B cell (primary cell): Measurements from ENCODE around the gene STAU1. TPM values are rescaled to one million over a fixed set of nuclear protein-coding genes. Genes with fewer than 3 reads are reported as not detected.

Experiments used
- ATAC-seq: fragments of 200-7000 bp; cut with Tn5 transposase; one replicate; pipeline ENCODE4 v1.10.0; 2021; ENCODE audit warnings: low read depth, mild to moderate bottlenecking, moderate number of reproducible peaks, moderate library complexity
- CTCF ChIA-PET: fragments of 350-600 bp; sonication (Branson Sonifier 250); formaldehyde crosslinking; loops from one replicate; lab custom pipeline; 2021; ENCODE audit warnings: antibody characterized with exemption, inconsistent platforms; lab: Charles Lee
- POLR2A ChIA-PET: fragments of 350-600 bp; sonication (Branson Sonifier 250); formaldehyde crosslinking; loops from one replicate; lab custom pipeline; 2021; ENCODE audit warnings: antibody characterized with exemption; lab: Charles Lee
- DNase-seq: peaks from one replicate; pipeline ENCODE4 v3.0.0; 2013
- H2AFZ ChIP-seq: 2 replicates; pipeline ENCODE4 v1.6.1; 2012; ENCODE audit warnings: mild to moderate bottlenecking, low read depth, low read length; ENCODE audit not compliant: insufficient read depth, poor library complexity, severe bottlenecking
- H3K27ac ChIP-seq, 2 donors: 1 replicate in 1 of 2; 2 replicates in 1 of 2; pipeline ENCODE4 v1.5.1; 2012 to 2013; ENCODE audit warnings: low read length in 2 of 2, mild to moderate bottlenecking in 2 of 2, moderate library complexity in 1 of 2
- H3K27me3 ChIP-seq, 4 experiments: fragments of 200-600 bp in 1 of 4; sonication (generic) in 1 of 4; replicated peaks in 1 of 4; 1 replicate in 2 of 4; 2 replicates in 2 of 4; pipeline versions ENCODE4 v1.6.1 to v1.7.0; 2013 to 2016; ENCODE audit warnings: low read length in 3 of 4, mild to moderate bottlenecking in 2 of 4, mixed read lengths in 1 of 4, moderate library complexity in 1 of 4; ENCODE audit not compliant: insufficient read depth in 4 of 4, control insufficient read depth in 3 of 4; ENCODE audit errors: control extremely low read depth in 1 of 4
- H3K36me3 ChIP-seq, 2 experiments: replicated peaks in 1 of 2; 1 replicate in 1 of 2; 2 replicates in 1 of 2; pipeline versions ENCODE4 v1.6.1 to v1.7.1; 2013; ENCODE audit warnings: low read length in 1 of 2; ENCODE audit not compliant: insufficient read depth in 2 of 2, control insufficient read depth in 1 of 2; ENCODE audit errors: control extremely low read depth in 1 of 2, extremely low read depth in 1 of 2
- H3K4me1 ChIP-seq, 2 donors: fragments of 200-600 bp in 1 of 2; sonication (generic) in 1 of 2; 1 replicate in 1 of 2; 2 replicates in 1 of 2; pipeline versions ENCODE4 v1.5.1 to v1.6.1; 2013 to 2017; ENCODE audit warnings: low read length in 2 of 2; ENCODE audit not compliant: control insufficient read depth in 2 of 2, insufficient read depth in 2 of 2
- H3K4me2 ChIP-seq: replicated peaks from 2 replicates; pipeline ENCODE3; 2012; ENCODE audit warnings: mild to moderate bottlenecking, low read depth, low read length; ENCODE audit not compliant: poor library complexity, severe bottlenecking
- H3K4me3 ChIP-seq, 5 experiments: fragments of 200-600 bp in 1 of 5; sonication (generic) in 1 of 5; 1 replicate in 3 of 5; 2 replicates in 2 of 5; pipeline versions ENCODE4 v1.5.1 to v1.7.0; 2011 to 2016; ENCODE audit warnings: low read length in 4 of 5, mild to moderate bottlenecking in 4 of 5, low read depth in 2 of 5, control low read depth in 1 of 5, moderate library complexity in 1 of 5; ENCODE audit not compliant: insufficient read depth in 1 of 5; ENCODE audit errors: control extremely low read depth in 1 of 5, extremely low read depth in 1 of 5
- H3K79me2 ChIP-seq: fragments of 200-600 bp; sonication (generic); one replicate; pipeline ENCODE4 v1.6.0; 2016; ENCODE audit warnings: low read length; ENCODE audit not compliant: control insufficient read depth, insufficient read depth
- H3K9ac ChIP-seq: fragments of 200-600 bp; sonication (generic); 2 replicates; pipeline ENCODE4 v1.6.1; 2017; ENCODE audit warnings: mild to moderate bottlenecking, low read length, moderate library complexity
- H3K9me3 ChIP-seq, 3 donors: one replicate each; pipeline versions ENCODE4 v1.6.1 to v1.7.1; 2013; ENCODE audit warnings: low read length in 2 of 3; ENCODE audit not compliant: control insufficient read depth in 2 of 3, insufficient read depth in 1 of 3; ENCODE audit errors: control extremely low read depth in 1 of 3
- H4K20me1 ChIP-seq: 2 replicates; pipeline ENCODE4 v1.6.0; 2012; ENCODE audit warnings: mild to moderate bottlenecking, low read length; ENCODE audit not compliant: insufficient read depth, control insufficient read depth, poor library complexity, severe bottlenecking
- H3K27ac Mint-ChIP-seq: one replicate; pipeline ENCODE4 v1.8.0; 2021; ENCODE audit warnings: mixed read lengths
- H3K27me3 Mint-ChIP-seq: one replicate; pipeline ENCODE4 v1.8.0; 2021; ENCODE audit warnings: mixed read lengths
- H3K4me1 Mint-ChIP-seq: one replicate; pipeline ENCODE4 v1.8.0; 2021; ENCODE audit warnings: mixed read lengths
- H3K4me3 Mint-ChIP-seq: one replicate; pipeline ENCODE4 v1.8.0; 2021; ENCODE audit warnings: mixed read lengths
- H3K9me3 Mint-ChIP-seq: one replicate; pipeline ENCODE4 v1.8.0; 2022; ENCODE audit warnings: mixed read lengths; ENCODE audit not compliant: insufficient read depth
- CTCF ChIP-seq: fragments of 200-600 bp; IDR thresholded peaks from one replicate; pipeline ENCODE4 v1.8.0; 2022; ENCODE audit warnings: antibody characterized with exemption, mild to moderate bottlenecking
- EZH2 ChIP-seq: IDR thresholded peaks from 2 replicates; pipeline ENCODE4 v1.6.1; 2012; ENCODE audit warnings: borderline replicate concordance, low read depth, mild to moderate bottlenecking, moderate library complexity, low read length; ENCODE audit not compliant: insufficient read depth, poor library complexity, severe bottlenecking
- WGBS: methylation state at CpG from one replicate; pipeline ENCODE4 v1.1.5; 2013; ENCODE audit warnings: missing lambda C conversion rate; ENCODE audit not compliant: insufficient coverage; 5-methylcytosine and 5-hydroxymethylcytosine counted together
- intact Hi-C: fragments of 100-400 bp; cut with micrococcal nuclease; formaldehyde crosslinking; loops from one replicate; pipeline ENCODE4 v1.10.0; 2022
- polyA plus RNA-seq: library from polyadenylated mRNA; depleted of rRNA; stranded (reverse); fragments of >200 nt; gene quantifications from 2 replicates; pipeline ENCODE4 v1.2.3, GENCODE V29; 2012
- total RNA-seq, 2 donors: library from RNA; stranded (reverse); fragments of 120-200 nt in 1 of 2; gene quantifications; 1 replicate in 1 of 2; 2 replicates in 1 of 2; pipeline versions ENCODE4 v1.2.3 to v1.2.4, GENCODE V29; 2013 to 2022

The STAU1 gene
- total and polyA plus RNA-seq, 2 donors (not counting 1 experiment from before 2014, with no cell fraction given), result 15.4 to 42.9 TPM

DNA sequence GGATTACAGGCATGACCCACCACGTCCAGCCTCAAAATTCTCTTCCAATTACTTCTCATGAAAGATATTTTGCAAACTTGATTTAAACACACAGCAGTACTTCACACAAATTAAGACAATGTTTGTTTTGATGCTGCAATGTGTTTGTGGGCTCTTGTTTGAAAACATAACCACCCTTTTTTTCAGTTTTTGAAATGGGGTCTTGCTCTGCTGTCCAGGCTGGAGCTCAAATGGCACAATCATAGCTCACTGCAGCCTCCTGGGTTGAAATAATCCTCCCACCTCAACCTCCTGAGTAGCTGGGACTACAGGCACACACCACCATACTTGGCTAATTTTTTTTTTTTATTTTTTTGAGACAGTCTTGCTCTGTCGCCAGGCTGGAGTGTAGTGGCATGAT, 31.0 kb downstream of the STAU1 start:
- Histone ChIP-seq H2AFZ (no peak overlapping the region), H3K27ac (no peak overlapping the region), H3K36me3 (peaks cover 18 to 19% of the 10 kb centered on the region in 2 experiments), H3K4me3 (no peak overlapping the region), H3K27me3 (no peaks in the 10 kb centered on the region), H3K4me2 (no peak overlapping the region), H4K20me1 (peaks cover 28% of the 10 kb centered on the region), H3K4me1 (no peaks in the 10 kb centered on the region), H3K9ac (no peak overlapping the region), H3K79me2 (peaks cover 53% of the 10 kb centered on the region), H3K9me3 (no peaks in the 10 kb centered on the region)
- WGBS, result no CpG with 5 or more reads among the region's 2 CpGs
- intact Hi-C loops, result no loop called here
- CTCF ChIA-PET, result interaction anchor here (1.3 kb wide), 1 partner anchor 59 kb away, joined by 5 read pairs; no protein-coding TSS in a partner anchor
- TF ChIP-seq CTCF, result no peak
- no peak for TF ChIP-seq EZH2
- H3K27ac Mint-ChIP-seq, result no peak overlapping the region
- no peaks in the 10 kb centered on the region for H3K27me3 Mint-ChIP-seq
- no peak for ATAC-seq
- POLR2A ChIA-PET, result no interaction called here
- H3K9me3 Mint-ChIP-seq, result no peaks in the 10 kb centered on the region
- H3K4me3 Mint-ChIP-seq, result no peak overlapping the region
- no peak for DNase-seq
- peaks cover 10% of the 10 kb centered on the region for H3K4me1 Mint-ChIP-seq

DNA sequence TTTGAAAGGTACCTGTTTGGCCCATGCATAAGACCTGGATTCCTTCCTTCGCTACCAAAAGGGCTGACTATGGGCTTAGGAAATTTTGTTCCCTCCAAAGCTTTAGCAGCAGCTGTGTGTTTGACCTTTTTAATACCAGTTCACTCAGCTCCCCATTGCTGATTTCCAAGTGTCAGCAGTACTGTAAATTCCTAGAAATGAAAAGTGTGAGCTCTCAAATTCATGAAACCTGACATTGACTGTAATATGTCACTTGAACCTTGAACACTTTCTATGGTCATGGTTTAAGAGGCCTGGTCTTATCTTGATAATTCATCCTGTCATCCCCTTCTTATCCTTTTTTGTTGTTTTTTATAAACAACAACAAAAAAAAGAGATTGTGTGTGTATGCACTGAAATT, 31.7 kb downstream of the STAU1 start:
- CTCF ChIA-PET, result interaction anchor here (0.7 to 1.3 kb wide), 2 partner anchors 60 to 79 kb away, joined by 4 to 5 read pairs; no protein-coding TSS in a partner anchor
- H3K9me3 Mint-ChIP-seq, result no peaks in the 10 kb centered on the region
- Histone ChIP-seq H3K4me3 (no peak overlapping the region), H4K20me1 (peaks cover 24% of the 10 kb centered on the region), H3K36me3 (peaks cover 21 to 23% of the 10 kb centered on the region in 2 experiments), H3K4me2 (no peak overlapping the region), H2AFZ (no peak overlapping the region), H3K79me2 (peaks cover 49% of the 10 kb centered on the region), H3K4me1 (no peaks in the 10 kb centered on the region), H3K27ac (no peak overlapping the region), H3K27me3 (no peaks in the 10 kb centered on the region), H3K9me3 (no peaks in the 10 kb centered on the region), H3K9ac (no peak overlapping the region)
- H3K27ac Mint-ChIP-seq, result no peak overlapping the region
- H3K4me1 Mint-ChIP-seq, result peaks cover 3% of the 10 kb centered on the region
- no peak overlapping the region for H3K4me3 Mint-ChIP-seq
- no peak for DNase-seq
- H3K27me3 Mint-ChIP-seq, result no peaks in the 10 kb centered on the region
- POLR2A ChIA-PET, result no interaction called here
- WGBS, result 100% methylated on average over 1 of the region's 1 CpG
- intact Hi-C loops, result no loop called here
- ATAC-seq, result no peak
- TF ChIP-seq EZH2 (no peak), CTCF (no peak)
